ENCODE measurements around the gene POLR2E.
"Not testable (repeated sequence)": the region's sequence is repeated elsewhere in the genome, so short reads cannot be mapped to it uniquely, and the experiment has no call there.

Gene POLR2E

GRCh38 chr19:1122021-1122971 lies 27.1 kb upstream of the POLR2E start:
- Mint-ChIP-seq H3K27ac (peak overlapping the region in 1 of 2 donors; percentile 25), H3K4me1 (ENCODE audit: low read depth in 2 of 2) (peaks cover 0 to 2% of the 10 kb centered on the region in 2 donors), H3K9me3 (no peaks in the 10 kb centered on the region), H3K4me3 (no peak overlapping the region), H3K27me3 (no peaks in the 10 kb centered on the region), H3K36me3 (ENCODE audit: insufficient read depth) (peaks cover 62% of the 10 kb centered on the region)
- DNase-seq (no peak), ATAC-seq (replicated peaks) (no peak)

- Mint-ChIP-seq H3K4me3 (no peak overlapping the region), H3K4me1 (ENCODE audit: low read depth in 2 of 2) (peaks cover 0 to 2% of the 10 kb centered on the region in 2 donors), H3K36me3 (ENCODE audit: insufficient read depth) (peaks cover 61% of the 10 kb centered on the region), H3K27me3 (no peaks in the 10 kb centered on the region), H3K9me3 (no peaks in the 10 kb centered on the region), H3K27ac (no peak overlapping the region)
- DNase-seq (no peak), ATAC-seq (replicated peaks) (no peak)
Observed at GRCh38 chr19:1121395-1121794, 26.2 kb upstream of the POLR2E start.

- H3K27ac Mint-ChIP-seq = no peak overlapping the region
- ATAC-seq (replicated peaks) = no peak
- DNase-seq = no peak
- H3K36me3 Mint-ChIP-seq (ENCODE audit: insufficient read depth) = peaks cover 67% of the 10 kb centered on the region
- peaks cover 0 to 2% of the 10 kb centered on the region in 2 donors for H3K4me1 Mint-ChIP-seq (ENCODE audit: low read depth in 2 of 2)
- H3K9me3 Mint-ChIP-seq = no peaks in the 10 kb centered on the region
- H3K4me3 Mint-ChIP-seq = no peak overlapping the region
- H3K27me3 Mint-ChIP-seq = no peaks in the 10 kb centered on the region
Observed at GRCh38 chr19:1119475-1120217, 24.5 kb upstream of the POLR2E start.

GRCh38 chr19:1118999-1119398 lies 23.8 kb upstream of the POLR2E start:
- ATAC-seq (replicated peaks) = no peak
- Mint-ChIP-seq H3K9me3 (no peaks in the 10 kb centered on the region), H3K27me3 (no peaks in the 10 kb centered on the region), H3K4me3 (no peak overlapping the region), H3K27ac (no peak overlapping the region), H3K36me3 (ENCODE audit: insufficient read depth) (peaks cover 70% of the 10 kb centered on the region), H3K4me1 (ENCODE audit: low read depth in 2 of 2) (peaks cover 0 to 2% of the 10 kb centered on the region in 2 donors)
- no peak for DNase-seq

- Mint-ChIP-seq H3K27ac (no peak overlapping the region), H3K4me3 (no peak overlapping the region), H3K9me3 (no peaks in the 10 kb centered on the region), H3K4me1 (ENCODE audit: low read depth in 2 of 2) (no peaks in the 10 kb centered on the region), H3K27me3 (no peaks in the 10 kb centered on the region), H3K36me3 (ENCODE audit: insufficient read depth) (peaks cover 71% of the 10 kb centered on the region)
- ATAC-seq (replicated peaks) (no peak), DNase-seq (no peak)
Observed at GRCh38 chr19:1117654-1118053, 22.5 kb upstream of the POLR2E start.

- Mint-ChIP-seq H3K27me3 (no peaks in the 10 kb centered on the region), H3K9me3 (no peaks in the 10 kb centered on the region), H3K27ac (no peak overlapping the region), H3K4me1 (ENCODE audit: low read depth in 2 of 2) (no peaks in the 10 kb centered on the region), H3K36me3 (ENCODE audit: insufficient read depth) (peaks cover 67% of the 10 kb centered on the region), H3K4me3 (no peak overlapping the region)
- ATAC-seq (replicated peaks) = no peak
- no peak for DNase-seq
Observed at GRCh38 chr19:1116726-1117581, 21.8 kb upstream of the POLR2E start.

GRCh38 chr19:1115646-1116420 lies 20.7 kb upstream of the POLR2E start:
- H3K9me3 Mint-ChIP-seq = no peaks in the 10 kb centered on the region
- H3K27me3 Mint-ChIP-seq = no peaks in the 10 kb centered on the region
- DNase-seq = no peak
- H3K36me3 Mint-ChIP-seq (ENCODE audit: insufficient read depth) = peaks cover 68% of the 10 kb centered on the region
- H3K27ac Mint-ChIP-seq = no peak overlapping the region
- H3K4me1 Mint-ChIP-seq (ENCODE audit: low read depth in 2 of 2) = no peaks in the 10 kb centered on the region
- no peak overlapping the region for H3K4me3 Mint-ChIP-seq
- no peak for ATAC-seq (replicated peaks)

- DNase-seq; ATAC-seq (replicated peaks); H3K27me3 Mint-ChIP-seq; H3K4me3 Mint-ChIP-seq; H3K4me1 Mint-ChIP-seq (ENCODE audit: low read depth in 2 of 2); H3K27ac Mint-ChIP-seq; H3K9me3 Mint-ChIP-seq: not testable (repeated sequence)
- H3K36me3 Mint-ChIP-seq (ENCODE audit: insufficient read depth) = peaks cover 65% of the 10 kb centered on the region
Observed at GRCh38 chr19:1114728-1115127, 19.6 kb upstream of the POLR2E start.

- ATAC-seq (replicated peaks) = no peak
Observed at GRCh38 chr19:1113986-1114483, 18.9 kb upstream of the POLR2E start.

GRCh38 chr19:1113030-1113985 lies 18.1 kb upstream of the POLR2E start:
- peaks cover 62% of the 10 kb centered on the region for H3K36me3 Mint-ChIP-seq (ENCODE audit: insufficient read depth)
- ATAC-seq (replicated peaks) (peak; percentile 93), DNase-seq (peak; percentile 77 to 83 (median 79))
- H3K27me3 Mint-ChIP-seq = no peaks in the 10 kb centered on the region
- no peak overlapping the region for H3K4me3 Mint-ChIP-seq
- no peaks in the 10 kb centered on the region for H3K4me1 Mint-ChIP-seq (ENCODE audit: low read depth in 2 of 2)
- H3K27ac Mint-ChIP-seq = peak overlapping the region in 1 of 2 donors; percentile 72
- H3K9me3 Mint-ChIP-seq = no peaks in the 10 kb centered on the region

More at GRCh38 chr19:1113986-1114483, 18.9 kb upstream of the POLR2E start:
- H3K4me1 Mint-ChIP-seq (ENCODE audit: low read depth in 2 of 2) = no peaks in the 10 kb centered on the region
- H3K27ac Mint-ChIP-seq = no peak overlapping the region
- no peak overlapping the region for H3K4me3 Mint-ChIP-seq
- H3K36me3 Mint-ChIP-seq (ENCODE audit: insufficient read depth) = peaks cover 64% of the 10 kb centered on the region
- DNase-seq = no peak
- H3K9me3 Mint-ChIP-seq = no peaks in the 10 kb centered on the region
- H3K27me3 Mint-ChIP-seq = no peaks in the 10 kb centered on the region

GRCh38 chr19:1112268-1113029 lies 17.3 kb upstream of the POLR2E start:
- ATAC-seq (replicated peaks) (no peak), DNase-seq (no peak)
- Mint-ChIP-seq H3K4me3 (no peak overlapping the region), H3K4me1 (ENCODE audit: low read depth in 2 of 2) (no peaks in the 10 kb centered on the region), H3K36me3 (ENCODE audit: insufficient read depth) (peaks cover 59% of the 10 kb centered on the region), H3K27me3 (no peaks in the 10 kb centered on the region), H3K9me3 (no peaks in the 10 kb centered on the region), H3K27ac (peak overlapping the region in 1 of 2 donors; percentile 72)
